ENCODE data around the gene IL20.

IL20 gene

DNA sequence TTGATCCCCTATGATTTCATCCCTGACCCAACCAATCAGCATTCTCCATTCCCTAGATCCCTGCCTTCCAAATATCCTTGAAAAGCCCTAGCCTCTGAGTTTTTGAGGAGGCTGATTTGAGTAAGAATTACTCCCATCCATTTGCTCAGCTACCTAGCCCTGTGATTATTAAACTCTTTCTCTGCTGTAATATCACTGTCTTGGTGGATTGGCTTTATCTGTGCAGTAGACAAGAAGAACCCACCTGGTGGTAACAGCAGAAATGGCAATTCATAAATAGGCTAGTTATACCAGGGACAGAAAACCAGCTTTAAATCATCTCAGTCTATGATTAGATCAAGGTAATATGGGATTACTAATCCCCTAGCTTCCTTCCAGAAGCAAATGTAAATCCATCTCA, 13.0 kb downstream of the IL20 start:
- DNase-seq (ENCODE audit: low spot score) = no peak

DNA sequence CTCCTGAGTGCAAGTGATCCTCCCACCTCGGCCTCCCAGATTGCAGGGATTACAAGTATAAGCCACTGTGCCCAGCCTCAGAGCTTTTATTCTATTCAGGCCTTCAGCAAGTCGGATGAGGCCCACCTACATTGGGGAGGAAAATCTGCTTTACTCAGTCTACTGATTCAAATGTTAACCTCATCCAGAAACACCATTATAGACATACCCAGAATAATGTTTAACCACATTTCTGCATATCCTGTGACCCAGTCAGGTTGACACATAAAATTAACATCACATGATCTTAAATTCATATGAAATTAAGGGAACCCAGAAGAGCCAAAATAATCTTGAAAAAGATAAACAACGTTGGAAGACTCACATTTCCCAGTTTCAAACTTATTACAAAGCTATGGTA, 14.9 kb downstream of the IL20 start:
- no peak for DNase-seq (ENCODE audit: low spot score)

DNA sequence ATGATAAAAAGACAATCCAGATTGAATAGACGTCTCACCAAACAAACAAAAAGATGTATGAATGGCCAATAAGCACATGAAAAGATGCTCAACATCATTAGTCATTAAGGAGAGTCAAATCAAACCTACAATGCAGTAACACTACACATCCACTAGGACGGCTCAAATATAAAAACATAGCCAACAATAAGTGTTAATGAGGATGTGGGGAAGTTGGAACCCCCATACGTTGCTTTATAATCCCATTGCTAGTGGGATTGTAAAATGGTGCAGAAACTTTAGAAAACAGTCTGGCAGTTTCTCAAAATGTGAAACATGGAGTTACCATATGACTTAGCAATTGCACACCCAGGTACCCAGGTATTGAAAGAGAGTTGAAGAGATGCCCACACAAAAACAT, 17.1 kb downstream of the IL20 start:
- DNase-seq (ENCODE audit: low spot score) = no peak

DNA sequence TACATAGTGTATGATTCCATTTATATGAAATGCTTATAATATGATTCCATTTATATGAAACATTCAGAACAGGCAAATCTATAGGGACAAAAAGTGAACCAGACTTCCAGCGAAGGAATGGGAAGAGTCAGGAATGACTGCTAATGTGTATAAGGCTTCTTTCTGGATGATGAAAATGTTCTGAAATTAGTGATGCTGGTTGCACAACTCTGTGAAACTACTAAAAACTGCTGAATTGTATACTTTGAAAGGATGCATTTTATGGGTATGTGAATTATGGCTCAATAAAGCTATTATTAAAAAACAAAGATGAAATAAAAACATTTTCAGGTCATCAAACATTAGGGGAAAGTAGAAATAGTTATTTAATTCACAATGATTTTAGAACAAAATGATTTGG, 17.7 kb downstream of the IL20 start:
- DNase-seq (ENCODE audit: low spot score) = no peak

DNA sequence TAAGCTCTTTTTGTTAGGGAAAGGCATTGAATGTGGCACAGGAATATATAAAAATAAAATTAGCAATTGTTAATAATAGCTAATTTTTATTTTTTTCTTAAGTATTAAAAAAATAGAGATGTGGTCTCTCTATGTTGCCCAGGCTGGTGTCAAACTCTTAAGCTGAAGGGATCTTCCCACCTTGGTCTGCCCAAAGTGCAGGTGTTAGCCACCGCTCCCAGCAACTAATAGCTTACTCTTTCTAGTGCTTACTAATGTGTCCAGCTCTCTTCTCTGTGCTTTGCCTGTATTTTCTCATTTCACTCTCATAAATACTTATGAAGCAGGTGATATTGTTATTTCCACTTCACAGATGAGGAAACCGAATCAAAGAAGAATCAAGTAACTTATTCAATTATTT, 18.5 kb downstream of the IL20 start:
- DNase-seq (ENCODE audit: low spot score) = no peak

DNA sequence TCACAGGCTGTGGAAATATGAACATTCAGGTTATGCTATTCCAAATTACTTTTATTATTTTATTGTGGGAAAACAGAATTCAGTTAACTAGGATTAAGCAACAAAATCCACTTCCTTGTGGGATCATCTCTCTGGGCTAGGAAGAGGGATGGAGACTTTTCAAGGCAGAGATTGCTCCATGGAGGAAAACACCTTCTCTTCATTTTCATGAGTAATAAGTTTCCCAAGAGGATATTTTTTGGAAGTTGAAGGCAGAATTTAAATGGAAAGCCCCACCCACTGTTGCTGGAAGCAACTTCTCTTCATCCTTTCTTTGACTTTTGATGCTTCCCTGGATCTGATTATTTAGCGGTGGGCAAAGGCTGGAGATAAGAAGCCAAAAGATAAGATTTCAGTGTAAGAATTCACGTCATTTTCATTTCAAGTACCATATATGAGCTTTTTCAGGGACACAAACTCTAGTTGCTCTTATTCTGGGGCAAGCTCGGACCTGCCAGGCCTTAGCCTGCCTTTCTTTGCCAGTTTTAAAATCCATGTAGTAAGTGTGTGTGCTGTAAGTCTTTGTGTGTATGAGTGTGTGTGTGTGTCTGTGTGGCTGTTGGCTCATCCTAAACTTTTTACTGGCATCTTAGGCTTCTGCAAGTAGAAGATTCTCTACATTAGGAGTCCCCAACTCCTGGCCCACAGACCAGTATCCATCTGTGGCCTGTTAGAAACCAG, 20.1 kb downstream of the IL20 start:
- DNase-seq (ENCODE audit: low spot score) = no peak

DNA sequence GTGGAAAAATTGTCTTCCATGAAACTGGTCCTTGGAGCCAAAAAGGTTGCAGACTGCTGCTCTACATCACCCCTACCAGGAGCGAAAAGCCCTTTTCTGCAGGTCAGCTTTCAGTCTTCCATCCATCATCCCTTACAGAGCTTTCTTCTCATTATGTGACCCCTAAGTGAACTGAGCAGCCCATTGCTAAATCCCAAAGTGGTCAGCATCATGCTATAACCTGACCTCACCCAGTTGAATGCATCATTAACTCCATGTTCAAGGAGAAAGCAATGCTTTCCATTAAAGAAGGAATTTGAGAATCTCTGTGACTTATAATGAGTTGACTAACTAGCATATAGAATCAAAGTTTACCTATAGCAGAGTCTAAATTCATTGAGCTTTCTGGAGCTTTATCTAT, 21.4 kb downstream of the IL20 start:
- no peak for DNase-seq (ENCODE audit: low spot score)

DNA sequence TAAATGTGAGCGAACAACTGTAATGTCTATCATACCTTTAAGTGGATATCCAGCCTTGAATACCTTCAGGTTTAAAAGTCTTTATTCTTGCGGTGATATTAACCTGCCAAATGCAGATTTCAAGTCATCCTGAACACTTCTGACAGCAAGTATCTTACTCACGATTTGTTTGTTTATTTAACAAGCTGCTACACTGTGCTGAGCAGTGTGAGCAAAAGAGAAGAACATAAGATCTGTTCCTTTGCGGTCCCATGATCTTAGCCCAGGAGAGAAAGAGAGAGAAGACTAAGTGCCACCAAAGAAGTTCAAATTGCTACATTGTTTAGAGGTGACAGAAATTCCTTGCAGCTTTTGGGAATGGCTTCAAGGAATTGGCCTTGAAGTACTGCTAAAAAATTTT, 22.3 kb downstream of the IL20 start:
- no peak for DNase-seq (ENCODE audit: low spot score)

DNA sequence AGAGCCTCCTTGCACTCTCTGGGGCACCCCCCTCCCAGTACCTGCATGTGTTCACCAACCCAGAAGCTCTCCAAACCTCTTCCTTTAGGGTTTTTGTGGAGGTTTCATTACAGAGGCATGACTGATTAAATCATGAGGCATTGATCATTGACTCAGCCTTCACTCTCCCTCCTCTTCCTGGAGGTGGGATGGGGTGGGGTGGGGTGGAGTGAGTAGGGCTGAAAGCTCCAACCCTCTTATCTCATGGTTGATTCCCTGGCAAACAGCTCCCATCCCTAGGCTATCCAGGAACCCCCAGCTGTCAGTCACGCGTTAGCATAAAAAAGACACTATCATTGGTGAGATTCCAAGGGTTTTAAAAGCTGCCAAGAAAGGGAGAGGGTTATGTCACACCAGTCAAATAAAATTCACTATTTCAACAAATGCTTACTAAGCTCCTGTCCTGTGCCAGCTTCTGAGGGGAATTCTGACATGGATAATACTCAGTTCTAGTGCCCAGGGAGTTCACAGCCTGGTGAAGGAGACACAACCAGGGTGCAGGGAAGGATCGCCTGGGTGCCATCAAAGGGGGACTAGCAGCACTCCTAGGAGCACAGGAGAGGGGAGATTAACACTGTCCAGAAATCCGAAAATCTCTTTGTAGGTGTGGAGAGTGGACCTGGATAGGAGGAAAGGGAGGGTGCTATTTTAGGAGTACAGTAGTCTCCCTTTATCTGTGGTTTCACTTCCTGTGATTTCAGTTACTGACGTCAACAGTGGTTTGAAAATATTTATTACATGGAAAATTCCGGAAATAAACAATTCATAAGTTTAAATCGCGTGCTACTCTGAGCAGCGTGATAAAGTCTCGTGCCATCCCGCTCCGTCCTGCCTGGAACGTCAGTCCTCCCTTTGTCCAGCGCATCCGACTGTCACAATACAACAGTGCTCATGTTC, 25.0 kb downstream of the IL20 start:
- DNase-seq (ENCODE audit: low spot score) = no peak

DNA sequence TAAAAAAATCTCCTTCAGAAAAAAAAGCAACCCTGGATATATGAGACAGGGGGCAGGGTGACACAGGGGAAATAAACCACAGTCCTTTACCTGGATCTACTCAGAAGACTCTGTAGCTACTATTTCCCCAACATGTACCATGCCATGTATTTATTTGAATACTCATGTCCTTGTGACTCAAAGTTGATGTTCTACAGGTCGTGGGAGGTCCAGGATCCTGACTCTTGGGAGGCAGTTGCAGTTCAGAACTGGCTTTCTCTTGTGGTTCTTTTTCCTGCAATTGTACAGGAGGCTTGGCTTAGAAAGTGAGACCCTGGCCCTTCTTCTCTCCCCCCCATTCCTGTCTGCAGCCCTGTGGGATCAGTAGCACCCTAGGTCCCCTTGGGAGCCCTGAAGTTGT, 26.0 kb downstream of the IL20 start:
- no peak for DNase-seq (ENCODE audit: low spot score)

DNA sequence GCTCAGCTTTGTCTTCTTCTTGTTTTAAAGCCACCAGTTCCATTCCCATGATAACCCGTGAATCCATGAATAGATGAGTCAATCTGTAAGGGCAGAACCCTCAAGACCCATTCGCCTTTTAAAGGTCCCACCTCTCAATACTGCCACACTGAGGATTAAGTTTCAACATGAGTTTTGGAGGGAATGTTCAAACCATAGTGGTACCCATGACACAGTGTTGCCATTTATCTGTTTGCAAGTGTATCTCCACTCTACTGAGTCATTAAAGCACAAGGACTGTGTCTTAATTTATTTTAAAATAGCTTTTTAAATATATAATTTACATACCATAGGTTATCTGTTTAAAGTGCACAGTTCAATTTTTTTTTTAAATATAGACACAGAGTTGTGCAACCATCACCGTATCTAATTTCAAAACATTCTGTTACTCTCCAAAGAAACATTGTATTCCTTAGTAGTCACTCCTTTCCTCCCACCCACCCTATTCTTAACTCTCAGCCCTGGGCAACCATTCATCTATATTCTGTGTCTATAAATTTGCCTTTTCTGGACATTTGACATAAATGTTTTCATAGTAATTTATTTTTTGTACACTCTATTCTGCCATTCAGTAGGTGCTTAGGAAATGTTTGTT, 27.0 kb downstream of the IL20 start:
- DNase-seq (ENCODE audit: low spot score) = no peak

DNA sequence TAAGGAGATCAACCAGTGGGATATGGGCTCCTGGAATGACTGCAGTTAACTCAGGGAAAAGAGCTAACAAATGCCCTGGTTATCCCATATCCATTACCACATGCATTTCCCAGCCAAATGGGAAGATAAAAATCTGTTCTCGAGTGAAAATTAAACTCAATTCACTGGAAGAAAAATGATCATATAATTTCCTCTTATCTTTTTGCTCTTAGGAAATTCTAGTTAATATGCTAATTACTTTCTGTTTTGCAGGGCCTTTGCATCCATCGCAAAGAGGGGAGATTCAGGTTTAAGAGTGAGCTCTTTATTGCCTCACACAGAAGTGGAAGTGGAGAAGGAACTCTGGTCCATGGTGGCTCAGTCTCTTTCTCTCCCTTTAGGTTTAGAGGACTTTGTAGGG, 28.0 kb downstream of the IL20 start:
- DNase-seq (ENCODE audit: low spot score) = no peak

DNA sequence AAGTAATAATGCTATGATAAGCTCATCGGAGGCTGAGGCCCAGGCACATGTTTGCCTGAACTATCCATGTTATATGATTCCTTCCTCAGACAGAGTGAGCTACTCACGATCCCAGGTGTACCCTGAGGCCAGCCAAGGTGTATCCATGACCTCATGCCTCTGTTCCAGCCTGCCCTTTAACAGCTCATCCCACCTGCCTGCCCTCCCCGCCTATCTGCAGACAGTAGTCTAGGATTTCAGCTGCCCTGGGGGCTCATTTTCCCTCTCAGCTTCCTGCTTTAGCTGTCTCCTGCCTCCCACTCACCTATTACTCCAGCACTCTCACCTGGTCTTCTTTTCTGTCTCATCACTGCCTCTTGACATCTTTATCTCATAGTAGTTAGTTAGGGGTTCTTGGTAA, 29.9 kb downstream of the IL20 start:
- no peak for DNase-seq (ENCODE audit: low spot score)

DNA sequence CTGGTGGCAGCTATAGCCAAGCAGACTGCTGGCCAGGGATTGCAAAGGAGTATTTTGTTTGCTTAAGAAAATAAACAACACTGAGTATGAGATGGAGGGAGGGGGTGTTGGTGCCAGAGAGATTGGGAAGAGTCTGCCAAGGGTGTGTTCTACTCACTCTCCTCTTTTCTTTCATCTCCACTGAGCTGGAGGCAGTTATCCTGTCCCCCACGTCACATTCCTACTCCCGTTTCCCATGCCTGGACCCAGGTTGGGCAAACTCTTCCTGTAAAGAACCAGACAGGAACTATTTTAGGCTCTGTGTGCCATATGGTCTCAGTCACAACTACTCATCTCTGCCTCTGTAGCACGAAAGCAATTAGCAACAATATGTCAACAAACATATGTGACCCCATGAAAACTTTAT, 30.4 kb downstream of the IL20 start:
- no peak for DNase-seq (ENCODE audit: low spot score)

DNA sequence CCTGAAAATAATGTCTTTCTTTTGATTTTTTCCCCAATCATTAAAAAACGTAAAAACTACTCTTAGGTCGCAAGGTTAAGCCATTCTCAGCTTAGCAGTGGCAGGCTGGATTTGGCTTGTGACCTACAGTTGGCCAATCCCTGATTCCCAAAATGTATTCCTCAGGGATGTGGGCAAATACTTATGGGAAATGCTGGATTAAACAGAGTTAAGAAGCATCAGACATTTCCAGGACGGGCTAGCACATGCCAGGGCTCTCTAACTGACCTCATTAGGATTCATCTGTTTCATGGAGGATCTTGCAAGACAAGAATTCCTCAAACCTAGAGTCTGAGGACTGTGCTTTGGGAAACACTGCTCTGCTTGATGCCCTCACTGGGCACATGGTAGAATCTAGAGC, 30.8 kb downstream of the IL20 start:
- no peak for DNase-seq (ENCODE audit: low spot score)

DNA sequence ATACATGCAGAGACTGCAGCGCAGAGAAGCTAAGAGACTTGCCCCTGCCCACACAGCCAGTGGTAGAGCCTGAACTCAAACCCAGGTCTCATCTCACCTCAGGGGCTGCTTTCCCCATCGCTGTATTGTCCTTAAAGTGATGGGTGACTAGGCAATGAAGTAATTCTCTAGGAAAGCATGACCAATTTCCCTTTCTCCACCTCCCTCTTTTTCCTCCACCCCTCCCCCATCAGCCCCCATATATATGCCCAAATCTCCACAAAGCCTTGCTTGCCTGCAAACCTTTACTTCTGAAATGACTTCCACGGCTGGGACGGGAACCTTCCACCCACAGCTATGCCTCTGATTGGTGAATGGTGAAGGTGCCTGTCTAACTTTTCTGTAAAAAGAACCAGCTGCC, 31.8 kb downstream of the IL20 start, which contains the start of gene IL24:
TSS of gene IL24 (plus strand) at position 269 of the 400 bp plus-strand sequence. CDS start 390 bp downstream, outside the sequence.
- no peak for DNase-seq (ENCODE audit: low spot score)

DNA sequence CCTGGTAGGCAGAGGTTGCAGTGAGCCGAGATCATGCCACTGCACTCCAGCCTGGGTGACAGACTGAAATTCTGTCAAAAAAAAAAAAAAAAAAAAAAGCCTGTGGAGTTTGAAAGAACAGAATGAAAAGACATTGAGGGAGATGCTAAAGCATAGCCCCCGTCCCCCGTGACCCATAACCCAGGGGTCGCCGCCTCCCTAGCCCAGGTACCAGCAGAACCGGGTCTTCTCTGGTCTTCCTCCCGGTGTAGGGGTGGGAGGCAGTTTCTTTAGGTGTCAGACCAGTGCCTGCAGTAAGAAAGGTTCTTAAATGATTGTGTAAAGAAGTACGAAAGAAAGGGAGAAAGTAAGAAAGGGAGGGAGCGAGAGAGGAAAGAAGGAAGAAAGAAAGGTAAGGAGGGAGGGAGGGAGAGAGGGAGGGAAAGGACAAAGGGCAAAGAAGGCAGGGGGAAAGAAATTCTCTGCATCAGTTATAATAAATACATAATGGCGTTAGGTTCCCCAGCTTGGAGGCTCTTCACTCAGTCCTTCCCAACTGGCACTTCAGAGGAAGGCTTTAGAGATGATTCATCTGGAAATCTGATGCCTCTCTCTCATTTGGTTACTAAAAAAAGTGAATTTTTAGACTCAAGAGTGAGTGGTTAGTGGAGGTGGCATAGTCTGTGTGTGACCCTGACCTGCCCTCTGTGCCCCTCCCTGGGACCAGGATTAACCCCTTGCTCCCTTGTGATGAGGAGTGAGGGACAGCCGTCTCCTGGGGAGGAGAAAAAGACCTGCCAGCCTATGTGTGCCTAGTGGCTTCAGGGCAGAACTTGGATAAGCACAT, 32.9 kb downstream of the IL20 start:
- DNase-seq (ENCODE audit: low spot score) = no peak

DNA sequence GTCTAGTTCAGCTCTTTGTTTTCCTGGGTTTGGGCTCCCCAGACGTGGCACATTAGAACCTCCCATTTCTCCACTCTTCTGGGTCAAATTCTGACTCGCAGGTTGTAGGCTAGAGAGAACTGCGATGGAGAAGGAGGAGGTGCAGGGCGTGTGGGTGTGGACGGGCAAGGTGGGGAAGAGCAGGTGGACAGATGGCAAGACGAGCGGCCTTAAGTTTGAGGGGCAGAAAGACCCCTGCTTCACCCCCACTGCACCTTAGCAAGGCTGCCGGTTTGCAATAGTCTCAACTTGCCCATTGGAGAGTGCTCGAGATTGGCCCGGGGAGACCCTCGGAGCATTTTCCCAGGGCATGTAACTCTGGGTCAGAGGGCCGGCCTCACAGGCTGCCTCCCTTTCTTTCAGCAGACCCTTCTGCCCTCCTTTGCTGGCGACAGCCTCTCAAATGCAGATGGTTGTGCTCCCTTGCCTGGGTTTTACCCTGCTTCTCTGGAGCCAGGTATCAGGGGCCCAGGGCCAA, 33.5 kb downstream of the IL20 start:
- DNase-seq (ENCODE audit: low spot score) = no peak

DNA sequence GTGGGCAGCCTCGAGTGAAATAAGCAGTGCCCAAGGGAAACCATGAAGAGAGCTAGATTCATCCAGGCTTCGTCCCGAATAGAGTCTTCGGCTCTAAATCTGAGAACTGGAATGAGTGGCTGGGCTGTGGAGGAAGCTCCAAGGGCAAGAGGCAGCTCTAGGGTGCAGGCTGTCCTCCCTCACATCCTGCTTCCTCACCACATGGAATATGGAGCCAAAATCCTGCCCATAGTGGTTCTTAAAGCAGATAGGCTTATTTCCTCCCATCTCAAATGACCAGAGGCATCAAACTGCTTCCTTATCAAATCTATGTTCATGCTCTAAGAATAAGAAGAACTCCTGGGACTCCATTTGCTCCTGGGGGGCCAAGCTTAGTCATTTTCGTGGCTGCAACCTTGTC, 34.3 kb downstream of the IL20 start:
- no peak for DNase-seq (ENCODE audit: low spot score)

DNA sequence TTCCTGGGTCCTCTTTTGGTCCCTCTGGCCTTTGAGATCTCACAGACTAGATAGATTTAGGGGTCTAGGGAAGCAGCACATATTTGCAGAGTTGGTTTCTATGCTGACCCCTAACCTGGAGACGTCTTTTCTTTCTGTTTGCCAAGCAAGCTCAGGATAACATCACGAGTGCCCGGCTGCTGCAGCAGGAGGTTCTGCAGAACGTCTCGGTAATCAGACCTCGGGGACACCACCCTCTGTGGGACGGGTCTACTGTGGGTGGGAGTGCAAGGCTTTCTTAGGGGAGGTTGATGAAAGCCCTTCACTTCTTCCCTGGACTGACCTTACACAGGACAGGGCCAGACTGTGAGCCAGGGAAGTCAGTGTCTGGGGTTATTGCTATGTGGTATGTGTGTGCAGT, 34.7 kb downstream of the IL20 start:
- DNase-seq (ENCODE audit: low spot score) = no peak

DNA sequence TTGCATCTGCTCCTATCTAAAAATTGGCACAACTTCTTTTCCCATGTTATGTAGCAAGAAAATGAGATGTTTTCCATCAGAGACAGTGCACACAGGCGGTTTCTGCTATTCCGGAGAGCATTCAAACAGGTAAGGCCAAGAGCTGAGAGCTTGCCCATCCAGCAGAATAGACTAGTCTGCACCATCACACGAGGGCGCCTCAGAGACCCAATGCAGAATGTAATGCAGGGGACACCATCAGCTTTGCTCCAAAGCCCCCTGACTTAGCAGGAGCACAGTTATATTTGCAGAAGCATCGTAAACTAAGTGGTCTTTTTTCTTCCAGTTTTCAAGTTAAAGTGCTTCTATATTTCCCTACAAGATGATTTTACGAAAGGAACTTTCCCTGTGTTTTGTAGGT, 36.5 kb downstream of the IL20 start:
- DNase-seq (ENCODE audit: low spot score) = no peak

DNA sequence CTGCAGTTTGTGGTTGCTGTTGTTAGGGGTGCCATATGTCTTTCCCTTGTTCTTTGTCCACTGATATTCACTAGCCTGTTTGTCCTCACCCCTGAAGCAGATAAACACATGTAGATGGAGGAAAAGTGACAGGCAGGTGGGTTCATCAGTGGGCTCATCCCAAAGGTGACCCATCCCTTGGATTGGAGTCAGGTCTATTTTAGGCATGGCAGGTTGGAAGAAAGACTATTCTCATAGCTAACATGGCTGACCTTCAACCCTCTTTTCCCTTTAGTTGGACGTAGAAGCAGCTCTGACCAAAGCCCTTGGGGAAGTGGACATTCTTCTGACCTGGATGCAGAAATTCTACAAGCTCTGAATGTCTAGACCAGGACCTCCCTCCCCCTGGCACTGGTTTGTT, 37.3 kb downstream of the IL20 start:
- DNase-seq (ENCODE audit: low spot score) = no peak

Measured in iPS-NIHi11 (cell line).